ENCODE results near the gene FCN2.

Gene FCN2

GRCh38 chr9:134935056-134935640, 54.5 kb downstream of the FCN2 start:
- DNase-seq, result no peak

DNA sequence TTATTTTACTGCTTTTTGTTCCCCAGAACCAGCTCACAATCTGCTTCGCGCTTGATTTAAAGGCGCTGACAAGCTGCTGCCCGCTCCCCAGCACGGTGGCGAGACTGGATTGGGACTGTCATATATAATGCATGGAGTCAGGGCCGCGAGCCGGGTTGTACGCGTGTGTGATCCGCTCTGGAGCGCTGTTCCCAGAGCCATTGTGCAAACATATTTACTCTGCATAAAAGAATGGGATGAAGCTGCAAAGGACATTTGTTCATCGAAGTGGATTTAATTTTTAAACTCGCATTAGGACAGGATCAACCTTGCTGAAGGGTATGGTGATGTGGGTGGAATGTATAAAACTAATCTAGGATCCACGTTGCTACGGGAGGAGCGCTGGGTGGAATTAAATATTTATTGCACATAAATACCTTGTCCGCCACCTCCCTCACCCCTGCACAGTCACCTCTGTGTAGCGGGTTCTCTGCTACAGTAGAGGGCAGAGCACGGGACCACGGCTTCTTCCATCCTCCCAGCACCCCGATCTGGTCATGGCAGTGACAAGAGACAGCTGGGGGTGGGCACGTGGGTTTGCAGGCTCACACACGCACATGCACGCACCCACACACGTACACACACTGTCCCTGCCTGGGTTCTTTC, 55.2 kb downstream of the FCN2 start:
- no peak for DNase-seq

DNA sequence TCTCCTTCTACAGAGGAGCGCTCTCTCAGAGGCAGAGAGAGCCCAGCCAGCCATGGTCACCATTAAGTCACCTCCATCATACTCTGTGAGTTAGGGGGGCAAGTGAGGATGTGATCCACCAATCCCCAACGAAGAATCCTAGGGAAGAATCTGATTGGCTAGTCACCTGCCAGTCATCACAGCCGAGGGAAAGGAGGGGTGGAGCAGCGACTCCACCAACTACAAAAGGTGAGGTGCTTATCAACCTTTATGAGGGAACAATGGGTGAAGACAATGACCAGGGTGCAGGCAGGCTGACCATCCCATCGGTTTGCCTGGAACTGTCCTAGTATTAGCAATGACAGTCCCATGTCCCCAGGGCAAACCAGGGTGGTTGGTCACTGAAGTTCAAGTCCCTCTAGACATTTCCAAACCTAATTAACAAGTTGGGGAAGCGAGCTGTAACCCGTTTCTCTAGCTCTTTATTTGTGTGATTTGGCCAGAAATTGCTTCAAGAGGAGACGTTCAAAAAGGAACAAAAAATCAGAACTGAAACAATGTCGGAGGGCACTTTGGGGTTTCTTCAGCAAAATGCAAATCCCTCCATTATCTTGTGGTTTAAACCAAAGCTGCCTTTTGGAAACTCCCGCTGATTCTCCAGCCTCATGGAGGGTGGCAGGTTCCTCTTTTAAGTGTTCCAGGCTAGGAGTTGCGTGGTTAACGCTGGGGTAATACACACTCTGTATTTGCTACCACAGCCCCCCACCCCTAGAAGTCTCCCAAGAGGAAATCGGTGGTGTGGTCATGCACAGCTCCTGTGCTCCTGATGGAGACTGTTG, 55.9 kb downstream of the FCN2 start:
- DNase-seq, result no peak

Data from activated CD8-positive, alpha-beta memory T cell treated with anti-CD3 and anti-CD28 coated beads, Interleukin-2, amount 50 U/mL, for 4 hours (primary cell).